Transverse colon (tissue), 4 donors: ENCODE results near the gene ALDH7A1.

Experiments used
- CTCF ChIP-seq, 5 experiments: fragments of 200-600 bp in 3 of 5; fragments of 450-650 bp in 2 of 5; sonication (generic) in 3 of 5; IDR thresholded peaks; 1 replicate in 2 of 5; 2 replicates in 3 of 5; pipeline ENCODE4 v1.5.1; 2016 to 2017; ENCODE audit warnings: antibody characterized with exemption in 5 of 5, inconsistent platforms in 3 of 5, mild to moderate bottlenecking in 2 of 5, moderate library complexity in 1 of 5
- POLR2AphosphoS5 ChIP-seq, 3 donors: sonication (generic); formaldehyde crosslinking; IDR thresholded peaks; one replicate each; pipeline ENCODE4 v1.6.1; 2016; ENCODE audit warnings: antibody characterized with exemption in 3 of 3

GRCh38 chr5:126487596-126487995 lies 107.4 kb downstream of the ALDH7A1 start:
- TF ChIP-seq POLR2AphosphoS5 (IDR thresholded peaks at IDR 0.05): no peak
- no peak for TF ChIP-seq CTCF (IDR thresholded peaks at IDR 0.05)
